ENCODE measurements around the gene PNKP. TPM values are rescaled to one million over a fixed set of nuclear protein-coding genes. Genes with fewer than 3 reads are reported as not detected.

The PNKP gene
- total and polyA plus RNA-seq, 9 of the 15 experiments (the other 6 are each of a cell fraction or from before 2014, with no cell fraction given) = 2.8 to 85.4 (median 25.3) TPM

GRCh38 chr19:49877020-49877878, 9.9 kb upstream of the PNKP start, which contains the start of the genes AKT1S1 and TBC1D17 (continued):
- peak in 1 of 2 experiments; percentile 10 for TF ChIP-seq AFF1 (IDR thresholded peaks at IDR 0.05; ENCODE audit: low read depth in 1 of 2, partially characterized antibody in 2 of 2)
- no peak; the same call in 1 of the 2 replicates for TF ChIP-seq ZNF24 (IDR thresholded peaks at IDR 0.05)
- no peak for TF ChIP-seq CEBPG (CRISPR knock-in tag; IDR thresholded peaks at IDR 0.05)
- TF ChIP-seq CEBPG (tag; conservative IDR thresholded peaks at IDR 0.05 in 1 of 2, IDR thresholded peaks at IDR 0.05 in 1 of 2) = no peak
- TF ChIP-seq MLX (CRISPR knock-in tag; conservative IDR thresholded peaks at IDR 0.05) = no peak
- peak; percentile 99 for TF ChIP-seq VEZF1 (CRISPR knock-in tag; IDR thresholded peaks at IDR 0.05)
- no peak; the same call in 1 of the 2 replicates for TF ChIP-seq CLOCK (CRISPR knock-in tag; IDR thresholded peaks at IDR 0.05; ENCODE audit: borderline replicate concordance)
- no peak for TF ChIP-seq POLR3G (IDR thresholded peaks at IDR 0.05; ENCODE audit: extremely low read depth, insufficient read length, insufficient replicate concordance)
- TF ChIP-seq PHF20 (IDR thresholded peaks at IDR 0.05; ENCODE audit: partially characterized antibody) = no peak
- no peak for TF ChIP-seq BCL6 (CRISPR knock-in tag; IDR thresholded peaks at IDR 0.05)
- TF ChIP-seq SNAPC5 (CRISPR knock-in tag; IDR thresholded peaks at IDR 0.05) = no peak
- TF ChIP-seq STAT6 (CRISPR knock-in tag; IDR thresholded peaks at IDR 0.05) = 0 out of 2 replicates have a peak, but pooled peaks have one; percentile 42
